ENCODE measurements around the gene ANKRD17.

ANKRD17 gene

DNA sequence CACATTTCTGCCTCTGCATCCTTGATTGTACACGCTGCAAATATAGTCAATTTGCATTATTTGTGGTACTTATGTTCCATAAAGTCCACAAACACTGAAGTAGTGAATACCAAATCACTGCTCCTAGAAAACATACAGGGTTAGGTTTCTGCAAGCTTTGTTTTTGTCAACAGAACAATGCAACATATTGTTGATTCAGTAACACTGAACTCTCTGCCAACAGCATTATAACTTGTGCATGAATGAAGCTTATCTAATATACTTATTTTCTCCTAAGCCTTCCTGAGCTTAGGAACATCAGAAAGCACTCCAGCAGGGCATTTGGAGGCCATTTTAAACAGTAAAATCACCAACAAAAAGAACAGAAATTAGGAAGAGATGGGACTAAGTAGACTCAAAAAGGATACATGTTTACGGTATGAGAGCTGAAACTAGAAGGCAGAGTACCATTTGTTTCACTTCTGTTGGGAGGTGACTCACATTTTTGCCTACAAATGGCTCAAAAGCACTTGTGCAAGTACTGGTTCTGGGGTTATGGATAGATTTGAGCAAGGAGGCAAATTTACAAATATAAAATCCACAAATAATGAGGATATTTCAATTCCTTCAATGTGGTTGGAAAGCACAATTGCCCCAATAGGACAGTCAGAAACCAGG lies 203.2 kb downstream of the ANKRD17 start:
- H4K20me1 ChIP-seq (ENCODE audit: insufficient read depth), result no peaks in the 10 kb centered on the region
- peaks cover 28% of the 10 kb centered on the region for H3K4me1 ChIP-seq (ENCODE audit: low read depth, poor library complexity, severe bottlenecking)
- H2AFZ ChIP-seq (ENCODE audit: low read depth), result peak overlapping the region; percentile 13; the same call in 1 of the 2 replicates
- H3K9ac ChIP-seq, result no peak overlapping the region
- H3K27me3 ChIP-seq (ENCODE audit: insufficient read depth, low read depth), result no peaks in the 10 kb centered on the region
- H3K36me3 ChIP-seq (ENCODE audit: insufficient read depth), result no peaks in the 10 kb centered on the region
- TF ChIP-seq, protein P1, sequence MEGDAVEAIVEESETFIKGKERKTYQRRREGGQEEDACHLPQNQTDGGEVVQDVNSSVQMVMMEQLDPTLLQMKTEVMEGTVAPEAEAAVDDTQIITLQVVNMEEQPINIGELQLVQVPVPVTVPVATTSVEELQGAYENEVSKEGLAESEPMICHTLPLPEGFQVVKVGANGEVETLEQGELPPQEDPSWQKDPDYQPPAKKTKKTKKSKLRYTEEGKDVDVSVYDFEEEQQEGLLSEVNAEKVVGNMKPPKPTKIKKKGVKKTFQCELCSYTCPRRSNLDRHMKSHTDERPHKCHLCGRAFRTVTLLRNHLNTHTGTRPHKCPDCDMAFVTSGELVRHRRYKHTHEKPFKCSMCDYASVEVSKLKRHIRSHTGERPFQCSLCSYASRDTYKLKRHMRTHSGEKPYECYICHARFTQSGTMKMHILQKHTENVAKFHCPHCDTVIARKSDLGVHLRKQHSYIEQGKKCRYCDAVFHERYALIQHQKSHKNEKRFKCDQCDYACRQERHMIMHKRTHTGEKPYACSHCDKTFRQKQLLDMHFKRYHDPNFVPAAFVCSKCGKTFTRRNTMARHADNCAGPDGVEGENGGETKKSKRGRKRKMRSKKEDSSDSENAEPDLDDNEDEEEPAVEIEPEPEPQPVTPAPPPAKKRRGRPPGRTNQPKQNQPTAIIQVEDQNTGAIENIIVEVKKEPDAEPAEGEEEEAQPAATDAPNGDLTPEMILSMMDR (conservative IDR thresholded peaks at IDR 0.05; ENCODE audit: low read depth, low read length), result no peak
- H3K4me2 ChIP-seq, result peak overlapping the region; percentile 48; the same call in 1 of the 2 replicates
- H3K4me3 ChIP-seq (IDR thresholded peaks at IDR 0.05; ENCODE audit: insufficient read depth, low read depth, low read length), result no peak overlapping the region
- no peaks in the 10 kb centered on the region for H3K79me2 ChIP-seq (ENCODE audit: insufficient read depth, low read depth)
- peak overlapping the region; percentile 34; the same call in 1 of the 2 replicates for H3K27ac ChIP-seq

DNA sequence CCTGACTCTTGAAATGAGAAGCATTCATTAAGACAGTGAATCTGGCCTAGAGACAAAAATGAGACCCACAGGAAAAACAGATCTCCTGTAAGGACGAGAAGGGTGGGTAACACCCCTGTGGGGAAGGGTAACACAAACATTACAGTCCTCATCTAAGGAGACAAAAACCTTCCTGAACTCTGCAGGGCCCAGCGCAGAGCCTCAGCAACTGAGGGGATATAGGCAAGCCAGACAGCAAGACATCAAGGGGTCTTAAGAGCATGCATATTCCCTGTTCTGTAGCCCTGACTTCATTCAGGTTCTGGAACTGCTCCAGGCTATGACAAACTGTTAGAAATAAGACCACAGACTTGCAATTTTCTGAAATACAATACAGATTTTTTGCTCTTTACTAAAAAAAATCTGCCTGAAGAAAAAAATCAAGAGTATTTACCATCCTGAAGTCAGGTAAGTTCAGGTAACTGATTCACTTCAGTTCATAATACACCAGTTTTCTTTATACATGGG lies 204.6 kb downstream of the ANKRD17 start:
- H3K27me3 ChIP-seq (ENCODE audit: insufficient read depth, low read depth), result no peaks in the 10 kb centered on the region
- H3K79me2 ChIP-seq (ENCODE audit: insufficient read depth, low read depth), result no peaks in the 10 kb centered on the region
- H3K27ac ChIP-seq, result no peak overlapping the region
- TF ChIP-seq, protein P1 (conservative IDR thresholded peaks at IDR 0.05; ENCODE audit: low read depth, low read length), result no peak
- H3K9ac ChIP-seq, result no peak overlapping the region
- no peaks in the 10 kb centered on the region for H4K20me1 ChIP-seq (ENCODE audit: insufficient read depth)
- no peak overlapping the region for H3K4me2 ChIP-seq
- H3K4me1 ChIP-seq (ENCODE audit: low read depth, poor library complexity, severe bottlenecking), result peaks cover 28% of the 10 kb centered on the region
- no peak overlapping the region for H3K4me3 ChIP-seq (IDR thresholded peaks at IDR 0.05; ENCODE audit: insufficient read depth, low read depth, low read length)
- no peak overlapping the region for H2AFZ ChIP-seq (ENCODE audit: low read depth)
- H3K36me3 ChIP-seq (ENCODE audit: insufficient read depth), result no peaks in the 10 kb centered on the region

DNA sequence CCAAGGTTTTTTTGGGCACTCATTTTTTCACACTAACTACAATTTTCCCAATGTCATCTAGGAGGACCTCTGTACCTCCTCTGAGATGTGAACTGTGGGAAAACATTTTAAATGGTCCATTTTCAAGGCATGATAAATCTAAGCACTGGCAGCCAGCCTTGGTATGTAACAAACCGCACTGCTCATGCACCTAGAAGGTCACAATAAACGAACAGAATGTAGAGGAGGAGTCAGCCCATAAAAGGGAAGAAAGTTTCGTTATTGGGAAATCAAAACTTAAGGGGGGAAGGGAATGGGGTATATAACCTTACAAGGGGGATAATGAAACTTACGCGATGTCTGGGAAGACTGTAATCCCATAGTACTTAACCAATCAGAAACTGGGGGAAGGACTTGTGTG lies 205.5 kb downstream of the ANKRD17 start:
- Histone ChIP-seq H3K9ac (no peak overlapping the region), H4K20me1 (ENCODE audit: insufficient read depth) (no peaks in the 10 kb centered on the region), H2AFZ (ENCODE audit: low read depth) (no peak overlapping the region), H3K4me3 (IDR thresholded peaks at IDR 0.05; ENCODE audit: insufficient read depth, low read depth, low read length) (no peak overlapping the region), H3K36me3 (ENCODE audit: insufficient read depth) (no peaks in the 10 kb centered on the region), H3K27ac (no peak overlapping the region), H3K27me3 (ENCODE audit: insufficient read depth, low read depth) (no peaks in the 10 kb centered on the region), H3K4me1 (ENCODE audit: low read depth, poor library complexity, severe bottlenecking) (peaks cover 28% of the 10 kb centered on the region), H3K4me2 (no peak overlapping the region), H3K79me2 (ENCODE audit: insufficient read depth, low read depth) (no peaks in the 10 kb centered on the region)
- TF ChIP-seq, protein P1 (conservative IDR thresholded peaks at IDR 0.05; ENCODE audit: low read depth, low read length), result no peak

DNA sequence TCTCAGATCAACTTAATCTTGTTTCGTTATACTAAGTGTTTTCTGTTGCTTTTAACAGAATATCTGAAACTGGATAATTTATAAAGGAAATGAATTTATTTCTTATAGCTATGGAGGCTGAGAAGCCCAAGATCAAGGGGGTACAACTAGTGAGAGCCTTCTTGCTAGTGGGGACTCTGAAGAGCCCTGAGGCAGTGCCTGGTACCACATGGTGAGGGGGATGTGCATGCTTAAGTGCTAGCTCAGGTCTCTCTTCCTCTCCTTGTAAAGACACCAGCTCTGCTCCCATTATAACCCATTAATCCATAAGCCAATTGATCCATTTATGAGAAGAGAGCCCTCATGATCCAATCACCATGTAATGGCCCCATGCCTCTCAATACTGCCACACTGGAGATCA lies 207.0 kb downstream of the ANKRD17 start:
- H2AFZ ChIP-seq (ENCODE audit: low read depth), result no peak overlapping the region
- H3K4me3 ChIP-seq (IDR thresholded peaks at IDR 0.05; ENCODE audit: insufficient read depth, low read depth, low read length), result no peak overlapping the region
- no peak overlapping the region for H3K4me2 ChIP-seq
- peaks cover 23% of the 10 kb centered on the region for H3K4me1 ChIP-seq (ENCODE audit: low read depth, poor library complexity, severe bottlenecking)
- no peaks in the 10 kb centered on the region for H3K27me3 ChIP-seq (ENCODE audit: insufficient read depth, low read depth)
- H3K79me2 ChIP-seq (ENCODE audit: insufficient read depth, low read depth), result no peaks in the 10 kb centered on the region
- H3K36me3 ChIP-seq (ENCODE audit: insufficient read depth), result no peaks in the 10 kb centered on the region
- TF ChIP-seq, protein P1 (conservative IDR thresholded peaks at IDR 0.05; ENCODE audit: low read depth, low read length), result no peak
- H4K20me1 ChIP-seq (ENCODE audit: insufficient read depth), result no peaks in the 10 kb centered on the region
- H3K27ac ChIP-seq, result no peak overlapping the region
- no peak overlapping the region for H3K9ac ChIP-seq

All from KMS-11 (cell line).